Neural cell (in vitro differentiated cells): ENCODE data around the gene GABRB2.

Experiments used
- EP300 ChIP-seq: fragments of 450-650 bp; conservative IDR thresholded peaks from 2 replicates; pipeline ENCODE4 v1.6.1; 2014; ENCODE audit warnings: antibody characterized with exemption, mild to moderate bottlenecking, moderate library complexity; ENCODE audit not compliant: poor library complexity, severe bottlenecking
- EZH2 ChIP-seq: fragments of 200-600, 300-800 bp; shearing (Covaris generic), sonication (generic); IDR thresholded peaks from 2 replicates; pipeline ENCODE4 v1.6.1; 2014; ENCODE audit warnings: antibody characterized with exemption, low read length, borderline replicate concordance, mild to moderate bottlenecking; ENCODE audit not compliant: insufficient read depth, poor library complexity, severe bottlenecking
- MXI1 ChIP-seq: fragments of 450-650 bp; conservative IDR thresholded peaks from 2 replicates; pipeline ENCODE4 v1.6.1; 2014; ENCODE audit warnings: antibody characterized with exemption, mild to moderate bottlenecking; ENCODE audit not compliant: poor library complexity, severe bottlenecking
- POLR2AphosphoS5 ChIP-seq: IDR thresholded peaks from 2 replicates; pipeline ENCODE4 v1.6.1; 2012
- RAD21 ChIP-seq: fragments of 450-650 bp; conservative IDR thresholded peaks from 2 replicates; pipeline ENCODE4 v1.6.1; 2014; ENCODE audit warnings: antibody characterized with exemption, mild to moderate bottlenecking, moderate library complexity
- SMC3 ChIP-seq: fragments of 450-650 bp; conservative IDR thresholded peaks from 2 replicates; pipeline ENCODE4 v1.6.1; 2014; ENCODE audit warnings: antibody characterized with exemption, mild to moderate bottlenecking, moderate library complexity; ENCODE audit not compliant: poor library complexity
- TAF1 ChIP-seq: IDR thresholded peaks from 2 replicates; pipeline ENCODE4 v1.6.1; 2012; ENCODE audit warnings: low read depth
- TF ChIP-seq, protein P1 (sequence below): fragments of 450-650 bp; IDR thresholded peaks from 2 replicates; pipeline ENCODE4 v1.5.1; 2014; ENCODE audit warnings: antibody characterized with exemption, mild to moderate bottlenecking, moderate library complexity; ENCODE audit not compliant: poor library complexity, severe bottlenecking
- TF ChIP-seq, protein P2 (sequence below): IDR thresholded peaks from 2 replicates; pipeline ENCODE4 v1.6.1; 2012; ENCODE audit warnings: borderline replicate concordance

DNA sequence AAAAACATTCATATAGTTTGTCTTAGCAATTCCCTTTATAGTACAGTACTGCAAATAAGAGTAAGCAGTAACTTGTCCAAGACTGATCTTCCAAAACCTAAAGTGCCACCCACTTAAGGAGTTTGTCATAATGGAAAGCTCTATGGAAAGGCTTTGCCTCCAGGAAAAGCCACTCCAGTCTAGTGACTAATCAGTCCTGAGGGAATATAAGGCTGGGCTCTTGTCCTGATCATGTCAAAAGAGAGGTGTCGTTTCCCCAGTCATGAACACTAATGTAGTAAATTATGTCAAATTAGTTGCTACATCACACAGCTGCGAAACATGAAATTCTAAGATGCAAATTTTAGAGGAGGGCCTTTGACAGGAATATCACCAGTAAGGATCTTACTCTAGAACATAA, 271.6 kb downstream of the GABRB2 start:
- TF ChIP-seq, protein P1, sequence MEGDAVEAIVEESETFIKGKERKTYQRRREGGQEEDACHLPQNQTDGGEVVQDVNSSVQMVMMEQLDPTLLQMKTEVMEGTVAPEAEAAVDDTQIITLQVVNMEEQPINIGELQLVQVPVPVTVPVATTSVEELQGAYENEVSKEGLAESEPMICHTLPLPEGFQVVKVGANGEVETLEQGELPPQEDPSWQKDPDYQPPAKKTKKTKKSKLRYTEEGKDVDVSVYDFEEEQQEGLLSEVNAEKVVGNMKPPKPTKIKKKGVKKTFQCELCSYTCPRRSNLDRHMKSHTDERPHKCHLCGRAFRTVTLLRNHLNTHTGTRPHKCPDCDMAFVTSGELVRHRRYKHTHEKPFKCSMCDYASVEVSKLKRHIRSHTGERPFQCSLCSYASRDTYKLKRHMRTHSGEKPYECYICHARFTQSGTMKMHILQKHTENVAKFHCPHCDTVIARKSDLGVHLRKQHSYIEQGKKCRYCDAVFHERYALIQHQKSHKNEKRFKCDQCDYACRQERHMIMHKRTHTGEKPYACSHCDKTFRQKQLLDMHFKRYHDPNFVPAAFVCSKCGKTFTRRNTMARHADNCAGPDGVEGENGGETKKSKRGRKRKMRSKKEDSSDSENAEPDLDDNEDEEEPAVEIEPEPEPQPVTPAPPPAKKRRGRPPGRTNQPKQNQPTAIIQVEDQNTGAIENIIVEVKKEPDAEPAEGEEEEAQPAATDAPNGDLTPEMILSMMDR, result no peak
- no peak for TF ChIP-seq POLR2AphosphoS5
- TF ChIP-seq TAF1, result no peak
- TF ChIP-seq RAD21, result no peak
- TF ChIP-seq SMC3, result no peak
- TF ChIP-seq EP300, result no peak
- TF ChIP-seq EZH2, result no peak
- TF ChIP-seq, protein P2, sequence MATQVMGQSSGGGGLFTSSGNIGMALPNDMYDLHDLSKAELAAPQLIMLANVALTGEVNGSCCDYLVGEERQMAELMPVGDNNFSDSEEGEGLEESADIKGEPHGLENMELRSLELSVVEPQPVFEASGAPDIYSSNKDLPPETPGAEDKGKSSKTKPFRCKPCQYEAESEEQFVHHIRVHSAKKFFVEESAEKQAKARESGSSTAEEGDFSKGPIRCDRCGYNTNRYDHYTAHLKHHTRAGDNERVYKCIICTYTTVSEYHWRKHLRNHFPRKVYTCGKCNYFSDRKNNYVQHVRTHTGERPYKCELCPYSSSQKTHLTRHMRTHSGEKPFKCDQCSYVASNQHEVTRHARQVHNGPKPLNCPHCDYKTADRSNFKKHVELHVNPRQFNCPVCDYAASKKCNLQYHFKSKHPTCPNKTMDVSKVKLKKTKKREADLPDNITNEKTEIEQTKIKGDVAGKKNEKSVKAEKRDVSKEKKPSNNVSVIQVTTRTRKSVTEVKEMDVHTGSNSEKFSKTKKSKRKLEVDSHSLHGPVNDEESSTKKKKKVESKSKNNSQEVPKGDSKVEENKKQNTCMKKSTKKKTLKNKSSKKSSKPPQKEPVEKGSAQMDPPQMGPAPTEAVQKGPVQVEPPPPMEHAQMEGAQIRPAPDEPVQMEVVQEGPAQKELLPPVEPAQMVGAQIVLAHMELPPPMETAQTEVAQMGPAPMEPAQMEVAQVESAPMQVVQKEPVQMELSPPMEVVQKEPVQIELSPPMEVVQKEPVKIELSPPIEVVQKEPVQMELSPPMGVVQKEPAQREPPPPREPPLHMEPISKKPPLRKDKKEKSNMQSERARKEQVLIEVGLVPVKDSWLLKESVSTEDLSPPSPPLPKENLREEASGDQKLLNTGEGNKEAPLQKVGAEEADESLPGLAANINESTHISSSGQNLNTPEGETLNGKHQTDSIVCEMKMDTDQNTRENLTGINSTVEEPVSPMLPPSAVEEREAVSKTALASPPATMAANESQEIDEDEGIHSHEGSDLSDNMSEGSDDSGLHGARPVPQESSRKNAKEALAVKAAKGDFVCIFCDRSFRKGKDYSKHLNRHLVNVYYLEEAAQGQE, result no peak
- TF ChIP-seq MXI1, result no peak
